Spleen (tissue), 7 donors: Measurements from ENCODE around the gene TOMM20.

Experiments
- CTCF ChIP-seq, 11 experiments: fragments of 200-600 bp in 7 of 11; fragments of 450-650 bp in 4 of 11; sonication (generic) in 4 of 11; IDR thresholded peaks in 8 of 11; conservative IDR thresholded peaks in 3 of 11; 1 replicate in 7 of 11; 2 replicates in 4 of 11; pipeline versions ENCODE4 v1.4.0 to v1.8.0; 2016 to 2021; ENCODE audit warnings: antibody characterized with exemption in 11 of 11, inconsistent platforms in 4 of 11, mild to moderate bottlenecking in 1 of 11
- POLR2A ChIP-seq, 3 donors: fragments of 450-650 bp; IDR thresholded peaks; one replicate each; pipeline ENCODE4 v1.5.1; 2017; ENCODE audit warnings: antibody characterized with exemption in 3 of 3, mild to moderate bottlenecking in 1 of 3
- POLR2AphosphoS5 ChIP-seq, 3 donors: sonication (generic); formaldehyde crosslinking; IDR thresholded peaks; one replicate each; pipeline ENCODE4 v1.5.1; 2017; ENCODE audit warnings: antibody characterized with exemption in 3 of 3
- donor health status: DM: no; HTN: no; CAD: no; lungs with moderate emphysema.
- donor health status: DM: no; HTN: no; CAD: no.
- donor health status: DM: no; HTN: no; CAD: no.

DNA sequence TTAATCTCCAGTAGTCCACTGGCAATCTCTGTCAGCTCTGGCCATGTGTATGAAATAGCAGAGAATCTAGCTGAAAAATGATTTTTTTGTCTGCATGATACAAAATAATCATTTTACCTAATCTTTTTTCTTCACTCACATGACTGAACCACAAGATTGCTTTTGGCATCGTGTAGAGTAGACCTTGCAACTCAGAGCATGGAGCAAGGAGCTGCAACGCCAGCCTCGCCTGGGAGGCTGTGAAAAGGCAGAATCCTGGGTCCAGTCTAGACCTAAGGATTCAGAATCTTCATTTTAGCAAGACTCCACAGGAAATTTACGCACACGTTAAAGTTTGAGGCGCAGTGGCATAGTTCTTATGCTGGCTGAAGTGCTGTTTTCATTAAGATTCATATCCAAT lies 40.2 kb downstream of the TOMM20 start:
- no peak for TF ChIP-seq CTCF (IDR thresholded peaks at IDR 0.05 in 8 of 11, conservative IDR thresholded peaks at IDR 0.05 in 3 of 11)
- no peak for TF ChIP-seq POLR2A (IDR thresholded peaks at IDR 0.05)
- no peak for TF ChIP-seq POLR2AphosphoS5 (IDR thresholded peaks at IDR 0.05)
